H1 (cell line): Measurements from ENCODE around the gene RNASE4. TPM values are rescaled to one million over a fixed set of nuclear protein-coding genes. Genes with fewer than 3 reads are reported as not detected.
A peak's percentile ranks its signal among the peaks of the same experiment; 100 is the strongest.

Experiments used
- CTBP2 ChIP-seq: IDR thresholded peaks from 2 replicates; pipeline ENCODE4 v1.7.0; 2011; ENCODE audit warnings: borderline replicate concordance, mild to moderate bottlenecking, moderate library complexity, mixed read lengths, low read length; ENCODE audit not compliant: insufficient read depth, insufficient read length
- MAFK ChIP-seq: IDR thresholded peaks from 2 replicates; pipeline ENCODE4 v1.6.1; 2012; ENCODE audit warnings: low read depth, mild to moderate bottlenecking, improper control_type of control experiment, low read length
- SUZ12 ChIP-seq: fragments of 200-600 bp; sonication (generic); IDR thresholded peaks from 2 replicates; pipeline ENCODE4 v1.6.1; 2012; ENCODE audit warnings: mild to moderate bottlenecking, inconsistent platforms, low read length, moderate library complexity, mixed read lengths
- TAF1 ChIP-seq: IDR thresholded peaks from 2 replicates; pipeline ENCODE4 v1.6.1; 2011; ENCODE audit warnings: mild to moderate bottlenecking, low read depth, low read length
- polyA plus RNA-seq, 7 experiments: library from polyadenylated mRNA; depleted of rRNA in 3 of 7; stranded (reverse) in 5 of 7; unstranded in 2 of 7; fragments of >200 nt in 5 of 7; fragments of 200-250 nt in 2 of 7; gene quantifications; 1 replicate in 5 of 7; 2 replicates in 1 of 7; 4 replicates in 1 of 7; pipeline versions ENCODE4 v1.2.1 to v1.2.3, GENCODE V29; 2011 to 2013; ENCODE audit warnings: missing spikeins in 2 of 7, mixed read lengths in 2 of 7
- total RNA-seq: library from RNA; stranded (reverse); fragmentation: NEBNext Ultra II Directional; extraction: Animal tissue kit (Norgen Biotek cat#: 25700); gene quantifications from 2 replicates; pipeline ENCODE4 v1.2.1, GENCODE V29; 2021

The RNASE4 gene
- total and polyA plus RNA-seq, 2 of the 8 experiments (the other 6 are each of a cell fraction or from before 2014, with no cell fraction given), result 0.61 to 3.5 TPM

- TF ChIP-seq MAFK, result peak; percentile 17; the same call in 1 of the 2 replicates
- TF ChIP-seq SUZ12, result no peak
- TF ChIP-seq TAF1, result peak; percentile 40; the same call in 1 of the 2 replicates
- no peak for TF ChIP-seq CTBP2
Observed at GRCh38 chr14:20657216-20658211, 26.8 kb upstream of the RNASE4 start (continued).
